ENCODE measurements around the gene HEXD. TPM values are rescaled to one million over a fixed set of nuclear protein-coding genes. Genes with fewer than 3 reads are reported as not detected.

The HEXD gene
- total and polyA plus RNA-seq, 10 of the 15 experiments (the other 5 are each of a cell fraction or from before 2014, with no cell fraction given): 1.6 to 24.2 (median 7.0) TPM

- ChIA-PET SMC1A (ENCODE audit: uncharacterized antibody, unreplicated experiment) (no interaction called here), RAD21 (ENCODE audit: unreplicated experiment) (no interaction called here), POLR2A (no interaction called here), CTCF (no interaction called here)
- no peak for TF ChIP-seq ZNF207 (IDR thresholded peaks at IDR 0.05; ENCODE audit: borderline replicate concordance)
- TF ChIP-seq POLR2A (IDR thresholded peaks at IDR 0.05; ENCODE audit: low read depth, low read length): peak; percentile 65
- no peak for TF ChIP-seq RCOR1 (conservative IDR thresholded peaks at IDR 0.05; ENCODE audit: low read depth, low read length)
- TF ChIP-seq ATF2 (IDR thresholded peaks at IDR 0.05; ENCODE audit: low read length): no peak
- Histone ChIP-seq H3K27ac (ENCODE audit: control insufficient read depth, insufficient read depth) (no peak overlapping the region), H3K4me1 (ENCODE audit: control insufficient read depth, insufficient read depth, low read length) (peaks cover 16% of the 10 kb centered on the region), H4K20me1 (ENCODE audit: control insufficient read depth, insufficient read depth) (no peaks in the 10 kb centered on the region; the same call in 1 of the 2 replicates), H3K9me3 (replicated peaks; ENCODE audit: control insufficient read depth, insufficient read depth, low read length) (no peaks in the 10 kb centered on the region), H3K36me3 (ENCODE audit: control insufficient read depth in 2 of 2, insufficient read depth in 2 of 2, low read length in 1 of 2) (peaks cover 4 to 24% of the 10 kb centered on the region in 2 experiments; a peak in 3 of 4 replicates), H3K79me2 (ENCODE audit: control insufficient read depth, insufficient read depth, low read length) (no peaks in the 10 kb centered on the region), H3K4me2 (ENCODE audit: control insufficient read depth, insufficient read depth) (no peak overlapping the region), H3K4me3 (no peak overlapping the region), H3K9ac (ENCODE audit: control insufficient read depth, insufficient read depth, low read length) (no peak overlapping the region), H3K27me3 (replicated peaks in 1 of 2; ENCODE audit: control insufficient read depth in 2 of 2, insufficient read depth in 2 of 2, low read length in 1 of 2) (no peaks in the 10 kb centered on the region), H2AFZ (ENCODE audit: control insufficient read depth, low read depth, low read length) (no peak overlapping the region)
- no peak for FAIRE-seq
- in situ Hi-C loops (cut with MboI) (no loop called here), intact Hi-C loops (cut with micrococcal nuclease; ENCODE audit: unreplicated experiment) (no loop called here)
- no TSS peak for BruUV-seq (replicated peaks)
- ATAC-seq: no peak
- no peak for DNase-seq (ENCODE audit: low read depth, low spot score)
- 96% methylated on average over 30 of the region's 34 CpGs for WGBS (ENCODE audit: insufficient coverage, insufficient replicate concordance, low lambda C conversion rate, missing lambda C conversion rate)
Observed at GRCh38 chr17:82439829-82440365, 21.8 kb downstream of the HEXD start.

- FAIRE-seq (no peak), ATAC-seq (peak; percentile 13), DNase-seq (ENCODE audit: low read depth, low spot score) (no peak)
- ChIA-PET POLR2A (no interaction called here), SMC1A (ENCODE audit: uncharacterized antibody, unreplicated experiment) (no interaction called here), CTCF (no interaction called here), RAD21 (ENCODE audit: unreplicated experiment) (no interaction called here)
- no peak overlapping the region for H3K9ac ChIP-seq (ENCODE audit: control insufficient read depth, insufficient read depth, low read length)
- H3K4me3 ChIP-seq: no peak overlapping the region
- H3K4me1 ChIP-seq (ENCODE audit: control insufficient read depth, insufficient read depth, low read length): peaks cover 16% of the 10 kb centered on the region
- H3K79me2 ChIP-seq (ENCODE audit: control insufficient read depth, insufficient read depth, low read length): no peaks in the 10 kb centered on the region
- no peak overlapping the region for H2AFZ ChIP-seq (ENCODE audit: control insufficient read depth, low read depth, low read length)
- intact Hi-C loops (cut with micrococcal nuclease; ENCODE audit: unreplicated experiment): no loop called here
- no peaks in the 10 kb centered on the region for H3K27me3 ChIP-seq (replicated peaks in 1 of 2; ENCODE audit: control insufficient read depth in 2 of 2, insufficient read depth in 2 of 2, low read length in 1 of 2)
- H3K36me3 ChIP-seq (ENCODE audit: control insufficient read depth in 2 of 2, insufficient read depth in 2 of 2, low read length in 1 of 2): peaks cover 4 to 28% of the 10 kb centered on the region in 2 experiments; a peak in 3 of 4 replicates
- H3K9me3 ChIP-seq (replicated peaks; ENCODE audit: control insufficient read depth, insufficient read depth, low read length): no peaks in the 10 kb centered on the region
- no peak overlapping the region for H3K27ac ChIP-seq (ENCODE audit: control insufficient read depth, insufficient read depth)
- no peaks in the 10 kb centered on the region; the same call in 1 of the 2 replicates for H4K20me1 ChIP-seq (ENCODE audit: control insufficient read depth, insufficient read depth)
- WGBS (ENCODE audit: insufficient coverage, insufficient replicate concordance, low lambda C conversion rate, missing lambda C conversion rate): 27% methylated on average over 22 of the region's 22 CpGs
- no TSS peak for BruUV-seq (replicated peaks)
- in situ Hi-C loops (cut with MboI): no loop called here
- H3K4me2 ChIP-seq (ENCODE audit: control insufficient read depth, insufficient read depth): no peak overlapping the region
- TF ChIP-seq SMARCA5 (IDR thresholded peaks at IDR 0.05): no peak
- no peak for TF ChIP-seq BCLAF1 (IDR thresholded peaks at IDR 0.05)
- TF ChIP-seq NR2C2 (IDR thresholded peaks at IDR 0.05; ENCODE audit: borderline replicate concordance, control insufficient read depth, insufficient read length, low read depth): no peak
- TF ChIP-seq SMC3 (IDR thresholded peaks at IDR 0.05; ENCODE audit: borderline replicate concordance, low read length): no peak
- peak; percentile 79; the same call in 1 of the 2 replicates for TF ChIP-seq MTA3 (IDR thresholded peaks at IDR 0.05; ENCODE audit: borderline replicate concordance, low read length)
- no peak for TF ChIP-seq BRCA1 (IDR thresholded peaks at IDR 0.05; ENCODE audit: low read depth, low read length)
- 0 out of 2 replicates have a peak, but pooled peaks have one; percentile 48 for TF ChIP-seq POLR2A (IDR thresholded peaks at IDR 0.05; ENCODE audit: low read depth, low read length)
- TF ChIP-seq ZNF217 (IDR thresholded peaks at IDR 0.05): no peak
- no peak for TF ChIP-seq EED (IDR thresholded peaks at IDR 0.05; ENCODE audit: low read depth)
- TF ChIP-seq MEF2A (IDR thresholded peaks at IDR 0.05; ENCODE audit: insufficient read depth, low read depth, low read length): no peak
- no peak for TF ChIP-seq TCF12 (IDR thresholded peaks at IDR 0.05; ENCODE audit: low read depth, low read length)
- TF ChIP-seq ZNF24 (IDR thresholded peaks at IDR 0.05): no peak
Observed at GRCh38 chr17:82440469-82440981, 22.4 kb downstream of the HEXD start.

All from GM12878 (cell line).